Liver (tissue), 9 donors: ENCODE results near the gene HTN3. TPM values are rescaled to one million over a fixed set of nuclear protein-coding genes. Genes with fewer than 3 reads are reported as not detected.
"Not testable (repeated sequence)": the region's sequence is repeated elsewhere in the genome, so short reads cannot be mapped to it uniquely, and the experiment has no call there.

Experiments
- DNase-seq: peaks from one replicate; pipeline ENCODE4 v3.0.0-alpha.2; 2017; ENCODE audit warnings: low spot score
- H3K27ac ChIP-seq, 2 donors: one replicate each; pipeline ENCODE4 v1.7.0; 2013; ENCODE audit warnings: inconsistent platforms in 2 of 2, low read length in 2 of 2, control low read depth in 1 of 2, low read depth in 1 of 2, mild to moderate bottlenecking in 1 of 2
- H3K27me3 ChIP-seq, 4 donors: one replicate each; pipeline versions ENCODE4 v1.6.1 to v1.7.0; 2013; ENCODE audit warnings: low read length in 3 of 4, inconsistent platforms in 1 of 4, mild to moderate bottlenecking in 1 of 4, moderate library complexity in 1 of 4; ENCODE audit not compliant: control insufficient read depth in 4 of 4, insufficient read depth in 4 of 4
- H3K36me3 ChIP-seq, 4 donors: one replicate each; pipeline versions ENCODE4 v1.6.1 to v1.7.0; 2013; ENCODE audit warnings: low read length in 3 of 4, mild to moderate bottlenecking in 3 of 4, low read depth in 1 of 4, moderate library complexity in 1 of 4; ENCODE audit not compliant: control insufficient read depth in 4 of 4, insufficient read depth in 3 of 4
- H3K4me1 ChIP-seq, 4 donors: one replicate each; pipeline versions ENCODE4 v1.6.1 to v1.7.0; 2013; ENCODE audit warnings: low read length in 3 of 4, mild to moderate bottlenecking in 3 of 4, moderate library complexity in 1 of 4; ENCODE audit not compliant: control insufficient read depth in 4 of 4, insufficient read depth in 4 of 4
- H3K4me3 ChIP-seq, 3 donors: one replicate each; pipeline versions ENCODE4 v1.6.1 to v1.7.0; 2013; ENCODE audit warnings: low read length in 3 of 3, control low read depth in 1 of 3, low read depth in 1 of 3, mild to moderate bottlenecking in 1 of 3
- H3K9ac ChIP-seq, 2 donors: one replicate each; pipeline ENCODE4 v1.7.0; 2013; ENCODE audit warnings: low read length in 2 of 2, mild to moderate bottlenecking in 2 of 2, moderate library complexity in 2 of 2, control low read depth in 1 of 2, low read depth in 1 of 2
- H3K9me3 ChIP-seq, 4 donors: one replicate each; pipeline versions ENCODE4 v1.6.1 to v1.7.0; 2013; ENCODE audit warnings: low read length in 3 of 4; ENCODE audit not compliant: control insufficient read depth in 4 of 4
- EGR1 ChIP-seq, 2 donors: IDR thresholded peaks; 2 replicates each; pipeline ENCODE4 v1.6.1; 2016 to 2018; ENCODE audit warnings: antibody characterized with exemption in 2 of 2, low read depth in 2 of 2
- FOXA1 ChIP-seq: IDR thresholded peaks from 2 replicates; pipeline ENCODE4 v1.6.1; 2016; ENCODE audit warnings: antibody characterized with exemption
- FOXA2 ChIP-seq: IDR thresholded peaks from 2 replicates; pipeline ENCODE4 v1.6.1; 2016; ENCODE audit warnings: antibody characterized with exemption
- GABPA ChIP-seq, 2 donors: IDR thresholded peaks in 1 of 2; conservative IDR thresholded peaks in 1 of 2; 2 replicates each; pipeline ENCODE4 v1.6.1; 2016; ENCODE audit warnings: antibody characterized with exemption in 2 of 2, mild to moderate bottlenecking in 1 of 2, moderate library complexity in 1 of 2
- HNF4A ChIP-seq, 2 donors: conservative IDR thresholded peaks; 2 replicates each; pipeline ENCODE4 v1.6.1; 2016; ENCODE audit warnings: antibody characterized with exemption in 2 of 2, mild to moderate bottlenecking in 2 of 2
- HNF4G ChIP-seq: IDR thresholded peaks from 2 replicates; pipeline ENCODE4 v1.6.1; 2016; ENCODE audit warnings: antibody characterized with exemption
- JUND ChIP-seq, 2 donors: IDR thresholded peaks; 2 replicates each; pipeline ENCODE4 v1.6.1; 2016; ENCODE audit warnings: antibody characterized with exemption in 2 of 2
- NR2F2 ChIP-seq: IDR thresholded peaks from 2 replicates; pipeline ENCODE4 v1.6.1; 2016; ENCODE audit warnings: antibody characterized with exemption
- RAD21 ChIP-seq, 2 donors: IDR thresholded peaks; 2 replicates each; pipeline ENCODE4 v1.6.1; 2016; ENCODE audit warnings: antibody characterized with exemption in 2 of 2, mild to moderate bottlenecking in 2 of 2
- RXRA ChIP-seq, 2 donors: IDR thresholded peaks; 2 replicates each; pipeline ENCODE4 v1.6.1; 2017 to 2018; ENCODE audit warnings: antibody characterized with exemption in 2 of 2, mild to moderate bottlenecking in 1 of 2
- SP1 ChIP-seq: IDR thresholded peaks from 2 replicates; pipeline ENCODE4 v1.6.1; 2018; ENCODE audit warnings: antibody characterized with exemption, mild to moderate bottlenecking
- TAF1 ChIP-seq: conservative IDR thresholded peaks from 2 replicates; pipeline ENCODE4 v1.6.1; 2016; ENCODE audit warnings: antibody characterized with exemption, mild to moderate bottlenecking
- YY1 ChIP-seq: IDR thresholded peaks from 2 replicates; pipeline ENCODE4 v1.6.1; 2016; ENCODE audit warnings: antibody characterized with exemption, mild to moderate bottlenecking
- WGBS: extraction: QIAGEN DNeasy Blood & Tissue Kit; methylation state at CpG from one replicate; pipeline ENCODE4 v1.1.7; 2013; 5-methylcytosine and 5-hydroxymethylcytosine counted together
- polyA plus RNA-seq, 2 donors: library from polyadenylated mRNA; stranded (reverse) in 1 of 2; unstranded in 1 of 2; fragments of 200-250 nt in 1 of 2; fragments of >200 nt in 1 of 2; fragmentation: Nextera tagmentation in 1 of 2; extraction: Ambion mirVana in 1 of 2; gene quantifications; one replicate each; pipeline versions ENCODE4 v1.2.1 to v1.2.3, GENCODE V29; 2013 to 2015
- total RNA-seq, 2 donors: library from RNA; depleted of rRNA; stranded (reverse); fragments of >200 nt; gene quantifications; one replicate each; pipeline ENCODE4 v1.2.3, GENCODE V29; 2014
- TF ChIP-seq, protein P1 (sequence below): IDR thresholded peaks from 2 replicates; pipeline ENCODE4 v1.6.1; 2016; ENCODE audit warnings: antibody characterized with exemption
- TF ChIP-seq, protein P2 (sequence below): IDR thresholded peaks from 2 replicates; pipeline ENCODE4 v1.6.1; 2016; ENCODE audit warnings: antibody characterized with exemption
- TF ChIP-seq, protein P3 (sequence below): IDR thresholded peaks from 2 replicates; pipeline ENCODE4 v1.6.1; 2016; ENCODE audit warnings: antibody characterized with exemption, mild to moderate bottlenecking
- TF ChIP-seq, protein P4 (sequence below): IDR thresholded peaks from 2 replicates; pipeline ENCODE4 v1.6.1; 2016; ENCODE audit warnings: antibody characterized with exemption
- donor health status: healthy.
- donor health status: healthy.
- donor health status: healthy.
- donor health status: healthy.
- donor health status: healthy.

The HTN3 gene
- total and polyA plus RNA-seq, 4 donors, result not detected

DNA sequence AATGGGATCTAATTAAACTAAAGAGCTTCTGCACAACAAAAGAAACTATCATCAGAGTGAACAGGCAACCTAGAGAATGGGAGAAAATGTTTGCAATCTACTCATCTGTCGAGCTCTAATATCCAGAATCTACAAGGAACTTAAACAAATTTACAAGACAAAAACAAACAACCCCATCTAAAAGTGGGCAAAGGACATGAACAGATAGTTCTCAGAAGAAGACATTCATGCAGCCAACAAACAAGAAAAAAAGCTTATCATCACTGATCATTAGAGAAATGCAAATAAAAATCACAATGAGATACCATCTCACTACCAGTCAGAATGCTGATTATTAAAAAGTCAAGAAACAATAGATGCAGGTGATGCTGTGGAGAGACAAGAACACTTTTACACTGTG is 28.3 kb downstream of the HTN3 start:
- WGBS, result 44% methylated on average over 1 of the region's 1 CpG
- DNase-seq, result not testable (repeated sequence)

DNA sequence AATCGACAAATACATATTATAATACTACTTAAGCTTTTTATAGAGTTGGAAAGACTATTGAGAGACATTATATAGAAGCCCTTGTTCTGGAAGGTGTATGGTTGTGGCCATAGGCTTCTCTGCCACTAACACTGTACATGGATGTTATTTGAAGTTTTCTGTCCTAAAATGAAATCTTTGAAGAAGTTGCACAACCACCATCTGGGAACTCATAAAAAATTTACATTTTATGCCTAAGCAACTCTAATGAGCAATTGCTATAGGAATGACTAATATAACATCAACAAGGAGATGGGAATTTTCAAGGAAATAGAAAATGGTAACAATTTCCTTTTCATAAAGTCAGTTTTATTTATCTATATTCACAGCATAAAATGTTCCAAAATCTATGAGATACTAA is 29.4 kb downstream of the HTN3 start:
- WGBS, result 75% methylated on average over 1 of the region's 1 CpG

More for the DNA sequence above, 28.3 kb downstream of the HTN3 start:
- H3K36me3 ChIP-seq, H3K27me3 ChIP-seq, H3K9me3 ChIP-seq, H3K27ac ChIP-seq, H3K4me1 ChIP-seq, H3K4me3 ChIP-seq, H3K9ac ChIP-seq: not testable (repeated sequence)

DNA sequence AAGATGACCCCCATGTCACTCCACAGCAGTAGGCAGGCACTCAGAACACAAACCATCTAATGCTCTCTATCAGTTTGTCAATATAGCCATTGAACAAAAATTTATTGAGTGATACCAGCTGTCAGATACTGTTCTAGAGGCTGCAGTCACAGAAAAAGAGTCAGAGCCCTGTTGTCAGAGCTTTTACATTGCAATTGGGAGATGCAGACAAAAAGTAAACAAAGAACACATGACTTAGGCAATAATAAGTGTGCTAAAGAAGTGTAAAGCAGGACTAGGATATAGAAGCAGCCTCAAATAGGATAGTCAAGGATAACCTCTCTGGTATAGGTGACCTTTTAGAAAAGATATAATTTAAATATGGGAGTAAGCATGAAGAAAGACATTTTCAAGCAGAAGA is 30.9 kb downstream of the HTN3 start:
- Histone ChIP-seq H3K27me3 (no peaks in the 10 kb centered on the region), H3K9me3 (no peaks in the 10 kb centered on the region), H3K27ac (no peak overlapping the region), H3K4me1 (no peaks in the 10 kb centered on the region), H3K36me3 (no peaks in the 10 kb centered on the region), H3K9ac (no peak overlapping the region), H3K4me3 (no peak overlapping the region)
- DNase-seq, result no peak
- TF ChIP-seq, protein P1, sequence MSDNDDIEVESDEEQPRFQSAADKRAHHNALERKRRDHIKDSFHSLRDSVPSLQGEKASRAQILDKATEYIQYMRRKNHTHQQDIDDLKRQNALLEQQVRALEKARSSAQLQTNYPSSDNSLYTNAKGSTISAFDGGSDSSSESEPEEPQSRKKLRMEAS, result no peak
- TF ChIP-seq YY1, result no peak
- TF ChIP-seq HNF4G, result no peak
- no peak for TF ChIP-seq FOXA1
- no peak for TF ChIP-seq HNF4A (conservative IDR thresholded peaks at IDR 0.05)
- TF ChIP-seq, protein P2, sequence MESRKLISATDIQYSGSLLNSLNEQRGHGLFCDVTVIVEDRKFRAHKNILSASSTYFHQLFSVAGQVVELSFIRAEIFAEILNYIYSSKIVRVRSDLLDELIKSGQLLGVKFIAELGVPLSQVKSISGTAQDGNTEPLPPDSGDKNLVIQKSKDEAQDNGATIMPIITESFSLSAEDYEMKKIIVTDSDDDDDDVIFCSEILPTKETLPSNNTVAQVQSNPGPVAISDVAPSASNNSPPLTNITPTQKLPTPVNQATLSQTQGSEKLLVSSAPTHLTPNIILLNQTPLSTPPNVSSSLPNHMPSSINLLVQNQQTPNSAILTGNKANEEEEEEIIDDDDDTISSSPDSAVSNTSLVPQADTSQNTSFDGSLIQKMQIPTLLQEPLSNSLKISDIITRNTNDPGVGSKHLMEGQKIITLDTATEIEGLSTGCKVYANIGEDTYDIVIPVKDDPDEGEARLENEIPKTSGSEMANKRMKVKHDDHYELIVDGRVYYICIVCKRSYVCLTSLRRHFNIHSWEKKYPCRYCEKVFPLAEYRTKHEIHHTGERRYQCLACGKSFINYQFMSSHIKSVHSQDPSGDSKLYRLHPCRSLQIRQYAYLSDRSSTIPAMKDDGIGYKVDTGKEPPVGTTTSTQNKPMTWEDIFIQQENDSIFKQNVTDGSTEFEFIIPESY, result no peak
- no peak for TF ChIP-seq EGR1 (IDR thresholded peaks at IDR 0.05; ENCODE audit: low read depth in 2 of 2)
- no peak for TF ChIP-seq RXRA (IDR thresholded peaks at IDR 0.05)
- TF ChIP-seq, protein P3, sequence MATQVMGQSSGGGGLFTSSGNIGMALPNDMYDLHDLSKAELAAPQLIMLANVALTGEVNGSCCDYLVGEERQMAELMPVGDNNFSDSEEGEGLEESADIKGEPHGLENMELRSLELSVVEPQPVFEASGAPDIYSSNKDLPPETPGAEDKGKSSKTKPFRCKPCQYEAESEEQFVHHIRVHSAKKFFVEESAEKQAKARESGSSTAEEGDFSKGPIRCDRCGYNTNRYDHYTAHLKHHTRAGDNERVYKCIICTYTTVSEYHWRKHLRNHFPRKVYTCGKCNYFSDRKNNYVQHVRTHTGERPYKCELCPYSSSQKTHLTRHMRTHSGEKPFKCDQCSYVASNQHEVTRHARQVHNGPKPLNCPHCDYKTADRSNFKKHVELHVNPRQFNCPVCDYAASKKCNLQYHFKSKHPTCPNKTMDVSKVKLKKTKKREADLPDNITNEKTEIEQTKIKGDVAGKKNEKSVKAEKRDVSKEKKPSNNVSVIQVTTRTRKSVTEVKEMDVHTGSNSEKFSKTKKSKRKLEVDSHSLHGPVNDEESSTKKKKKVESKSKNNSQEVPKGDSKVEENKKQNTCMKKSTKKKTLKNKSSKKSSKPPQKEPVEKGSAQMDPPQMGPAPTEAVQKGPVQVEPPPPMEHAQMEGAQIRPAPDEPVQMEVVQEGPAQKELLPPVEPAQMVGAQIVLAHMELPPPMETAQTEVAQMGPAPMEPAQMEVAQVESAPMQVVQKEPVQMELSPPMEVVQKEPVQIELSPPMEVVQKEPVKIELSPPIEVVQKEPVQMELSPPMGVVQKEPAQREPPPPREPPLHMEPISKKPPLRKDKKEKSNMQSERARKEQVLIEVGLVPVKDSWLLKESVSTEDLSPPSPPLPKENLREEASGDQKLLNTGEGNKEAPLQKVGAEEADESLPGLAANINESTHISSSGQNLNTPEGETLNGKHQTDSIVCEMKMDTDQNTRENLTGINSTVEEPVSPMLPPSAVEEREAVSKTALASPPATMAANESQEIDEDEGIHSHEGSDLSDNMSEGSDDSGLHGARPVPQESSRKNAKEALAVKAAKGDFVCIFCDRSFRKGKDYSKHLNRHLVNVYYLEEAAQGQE, result no peak
- TF ChIP-seq SP1, result no peak
- TF ChIP-seq NR2F2, result no peak
- no peak for TF ChIP-seq TAF1
- no peak for TF ChIP-seq FOXA2
- TF ChIP-seq RAD21 (IDR thresholded peaks at IDR 0.05), result no peak
- TF ChIP-seq, protein P4, sequence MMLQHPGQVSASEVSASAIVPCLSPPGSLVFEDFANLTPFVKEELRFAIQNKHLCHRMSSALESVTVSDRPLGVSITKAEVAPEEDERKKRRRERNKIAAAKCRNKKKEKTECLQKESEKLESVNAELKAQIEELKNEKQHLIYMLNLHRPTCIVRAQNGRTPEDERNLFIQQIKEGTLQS, result no peak
- no peak for TF ChIP-seq GABPA (IDR thresholded peaks at IDR 0.05 in 1 of 2, conservative IDR thresholded peaks at IDR 0.05 in 1 of 2)

More for the DNA sequence above, 29.4 kb downstream of the HTN3 start:
- Histone ChIP-seq H3K27me3 (no peaks in the 10 kb centered on the region), H3K4me1 (no peaks in the 10 kb centered on the region), H3K36me3 (no peaks in the 10 kb centered on the region), H3K9me3 (no peaks in the 10 kb centered on the region), H3K9ac (no peak overlapping the region), H3K4me3 (no peak overlapping the region), H3K27ac (no peak overlapping the region)
- no peak for DNase-seq
- TF ChIP-seq, protein P1, result no peak
- TF ChIP-seq YY1 (no peak), FOXA2 (no peak), FOXA1 (no peak), SP1 (no peak), RXRA (IDR thresholded peaks at IDR 0.05) (no peak), HNF4G (no peak), EGR1 (IDR thresholded peaks at IDR 0.05; ENCODE audit: low read depth in 2 of 2) (no peak), TAF1 (no peak), RAD21 (IDR thresholded peaks at IDR 0.05) (no peak), GABPA (IDR thresholded peaks at IDR 0.05 in 1 of 2, conservative IDR thresholded peaks at IDR 0.05 in 1 of 2) (no peak), HNF4A (conservative IDR thresholded peaks at IDR 0.05) (no peak), NR2F2 (no peak), JUND (IDR thresholded peaks at IDR 0.05) (no peak)
- TF ChIP-seq, protein P2, result no peak
- TF ChIP-seq, protein P4, result no peak
